Choroid plexus epithelial cell (primary cell): ENCODE results near the gene NUP188.

Experiments
- DNase-seq: peaks from one replicate; pipeline ENCODE4 v3.0.0-alpha.2; 2010; ENCODE audit warnings: low read depth
- H3K4me3 ChIP-seq: 2 replicates; pipeline ENCODE4 v1.5.1; 2011; ENCODE audit warnings: low read depth, mild to moderate bottlenecking, control low read depth, low read length, moderate library complexity
- TF ChIP-seq, protein P1 (sequence below): conservative IDR thresholded peaks from 2 replicates; pipeline ENCODE4 v1.5.1; 2011; ENCODE audit warnings: low read depth, mild to moderate bottlenecking, control low read depth, inconsistent platforms, low read length, moderate library complexity

The NUP188 gene

DNA sequence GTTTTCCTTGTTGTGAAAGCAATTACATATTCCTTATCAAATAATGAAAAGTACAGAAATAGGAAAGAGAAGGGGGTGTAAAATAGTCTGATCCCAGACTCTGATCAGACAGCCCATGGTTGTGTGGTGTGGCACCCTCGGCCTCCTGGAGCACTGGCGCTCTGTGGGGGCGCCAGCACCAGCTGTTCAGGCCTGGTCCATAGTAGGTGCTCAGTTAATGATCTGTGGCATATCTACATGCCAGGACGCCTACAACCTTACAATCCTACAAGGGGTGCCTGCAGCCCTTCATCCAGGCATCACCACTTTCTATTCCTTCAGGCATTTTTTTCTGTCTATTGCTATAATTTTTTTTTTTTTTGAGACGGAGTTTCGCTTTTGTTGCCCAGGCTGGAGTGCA is 105.5 kb downstream of the NUP188 start:
- TF ChIP-seq, protein P1, sequence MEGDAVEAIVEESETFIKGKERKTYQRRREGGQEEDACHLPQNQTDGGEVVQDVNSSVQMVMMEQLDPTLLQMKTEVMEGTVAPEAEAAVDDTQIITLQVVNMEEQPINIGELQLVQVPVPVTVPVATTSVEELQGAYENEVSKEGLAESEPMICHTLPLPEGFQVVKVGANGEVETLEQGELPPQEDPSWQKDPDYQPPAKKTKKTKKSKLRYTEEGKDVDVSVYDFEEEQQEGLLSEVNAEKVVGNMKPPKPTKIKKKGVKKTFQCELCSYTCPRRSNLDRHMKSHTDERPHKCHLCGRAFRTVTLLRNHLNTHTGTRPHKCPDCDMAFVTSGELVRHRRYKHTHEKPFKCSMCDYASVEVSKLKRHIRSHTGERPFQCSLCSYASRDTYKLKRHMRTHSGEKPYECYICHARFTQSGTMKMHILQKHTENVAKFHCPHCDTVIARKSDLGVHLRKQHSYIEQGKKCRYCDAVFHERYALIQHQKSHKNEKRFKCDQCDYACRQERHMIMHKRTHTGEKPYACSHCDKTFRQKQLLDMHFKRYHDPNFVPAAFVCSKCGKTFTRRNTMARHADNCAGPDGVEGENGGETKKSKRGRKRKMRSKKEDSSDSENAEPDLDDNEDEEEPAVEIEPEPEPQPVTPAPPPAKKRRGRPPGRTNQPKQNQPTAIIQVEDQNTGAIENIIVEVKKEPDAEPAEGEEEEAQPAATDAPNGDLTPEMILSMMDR, result no peak
- DNase-seq, result no peak
- H3K4me3 ChIP-seq, result no peak overlapping the region

DNA sequence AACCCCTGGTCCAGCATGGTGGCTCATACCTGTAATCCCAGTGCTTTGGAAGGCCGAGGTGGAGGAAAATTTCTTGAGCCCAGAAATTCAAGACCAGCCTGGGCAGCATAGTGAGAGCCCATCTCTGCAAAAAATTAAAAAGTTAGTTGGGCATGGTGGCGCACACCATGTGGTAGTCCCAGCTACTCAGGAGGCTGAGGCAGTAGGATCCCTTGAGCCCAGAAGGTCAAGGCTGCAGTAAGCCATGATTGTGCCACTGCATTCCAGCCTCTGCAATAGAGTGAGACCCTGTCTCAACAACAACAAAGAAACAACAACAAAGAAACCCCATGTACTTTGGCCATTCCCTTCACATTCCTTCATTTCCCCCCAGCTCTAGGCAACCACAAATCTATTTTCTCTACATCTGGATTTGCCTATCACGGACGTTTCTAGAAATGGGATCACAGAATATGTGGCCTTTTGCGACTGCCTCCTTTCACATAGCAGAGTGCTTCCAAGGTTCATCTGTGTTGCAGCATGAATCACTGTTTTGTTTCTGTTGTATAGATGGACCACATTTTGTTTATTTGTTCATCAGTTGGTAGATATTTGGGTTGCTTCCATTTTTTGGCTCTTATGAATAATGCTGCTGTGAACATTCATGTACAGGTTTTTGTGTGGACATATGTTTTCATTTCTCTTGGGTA is 106.8 kb downstream of the NUP188 start:
- no peak overlapping the region for H3K4me3 ChIP-seq
- peak; percentile 41 for DNase-seq
- TF ChIP-seq, protein P1, result no peak
